ENCODE results near the gene ISG20L2. TPM values are rescaled to one million over a fixed set of nuclear protein-coding genes. Genes with fewer than 3 reads are reported as not detected.

Gene ISG20L2
- total and polyA plus RNA-seq, 2 donors (not counting 1 experiment from before 2014, with no cell fraction given) = 5.8 to 23.6 TPM

DNA sequence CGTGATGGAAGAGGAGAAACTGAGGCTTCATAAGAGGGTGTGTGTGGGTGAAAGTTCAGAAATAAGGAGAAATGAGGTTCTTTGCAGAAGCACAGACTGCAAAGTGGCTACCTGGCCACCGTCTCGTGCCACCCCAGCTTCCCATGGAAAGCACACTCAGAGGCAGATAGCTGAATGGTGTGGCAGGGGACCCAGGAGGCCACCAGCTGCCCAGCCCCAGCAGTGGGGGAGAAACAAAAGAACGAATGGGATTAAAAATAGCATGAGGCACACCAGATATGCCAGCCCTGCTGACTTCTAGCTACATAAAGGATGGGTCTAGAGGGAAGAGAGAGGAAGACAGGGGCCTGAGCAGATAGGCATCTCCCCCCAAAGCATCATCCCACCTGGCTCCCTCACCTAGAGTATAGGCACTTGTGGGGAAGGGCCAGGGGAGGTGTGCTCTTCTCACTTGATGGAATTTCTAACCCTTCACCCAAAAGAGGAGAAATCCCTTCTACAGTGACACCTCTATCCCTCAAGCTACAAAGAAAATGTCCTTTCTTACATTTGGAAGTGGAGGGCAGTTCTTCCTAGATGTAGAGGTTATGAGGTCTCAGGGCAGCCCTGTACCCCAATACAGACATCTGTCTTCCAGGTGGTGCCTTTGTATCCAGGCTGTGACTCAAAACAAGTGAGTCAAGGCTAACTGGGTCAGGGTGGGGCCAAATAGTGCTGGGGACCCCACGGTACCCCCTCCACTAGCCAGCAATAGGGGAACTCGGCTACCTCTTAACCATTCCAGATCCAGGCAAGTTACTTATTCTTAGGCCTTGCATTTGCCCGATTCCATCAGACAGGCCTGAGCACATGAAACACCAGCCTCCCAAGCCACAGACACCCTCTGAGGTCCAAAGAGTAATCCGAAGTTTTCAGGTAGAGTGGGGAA lies 19.4 kb upstream of the ISG20L2 start:
- Histone ChIP-seq H3K9ac (ENCODE audit: insufficient read depth, low read length) (peak overlapping the region; percentile 89), H3K9me3 (ENCODE audit: control insufficient read depth, insufficient read depth, low read depth, low read length) (no peaks in the 10 kb centered on the region), H3K27ac (ENCODE audit: insufficient read depth, low read length) (peak overlapping the region; percentile 100), H3K4me1 (ENCODE audit: control insufficient read depth, extremely low read depth, insufficient read depth, low read length) (peaks cover 38% of the 10 kb centered on the region), H4K20me1 (ENCODE audit: control insufficient read depth, extremely low read depth, insufficient read depth, low read length) (no peaks in the 10 kb centered on the region), H3K27me3 (ENCODE audit: control insufficient read depth, insufficient read depth, low read length) (no peaks in the 10 kb centered on the region), H3K4me3 (replicated peaks in 1 of 4; ENCODE audit: control extremely low read depth in 1 of 4, insufficient read depth in 1 of 4, low read depth in 3 of 4, low read length in 4 of 4) (peak overlapping the region; percentile 83 to 95 (median 90)), H2AFZ (ENCODE audit: low read length) (no peak overlapping the region), H3K4me2 (ENCODE audit: extremely low read depth, insufficient read depth, low read length) (peak overlapping the region; percentile 84), H3K36me3 (ENCODE audit: control insufficient read depth, insufficient read depth, low read length) (peaks cover 15% of the 10 kb centered on the region), H3K79me2 (ENCODE audit: control insufficient read depth, insufficient read depth, low read length) (peaks cover 80% of the 10 kb centered on the region)
- peak in 1 of 2 donors; percentile 27 for DNase-seq (ENCODE audit: low read depth in 2 of 2)
- TF ChIP-seq, protein P1, sequence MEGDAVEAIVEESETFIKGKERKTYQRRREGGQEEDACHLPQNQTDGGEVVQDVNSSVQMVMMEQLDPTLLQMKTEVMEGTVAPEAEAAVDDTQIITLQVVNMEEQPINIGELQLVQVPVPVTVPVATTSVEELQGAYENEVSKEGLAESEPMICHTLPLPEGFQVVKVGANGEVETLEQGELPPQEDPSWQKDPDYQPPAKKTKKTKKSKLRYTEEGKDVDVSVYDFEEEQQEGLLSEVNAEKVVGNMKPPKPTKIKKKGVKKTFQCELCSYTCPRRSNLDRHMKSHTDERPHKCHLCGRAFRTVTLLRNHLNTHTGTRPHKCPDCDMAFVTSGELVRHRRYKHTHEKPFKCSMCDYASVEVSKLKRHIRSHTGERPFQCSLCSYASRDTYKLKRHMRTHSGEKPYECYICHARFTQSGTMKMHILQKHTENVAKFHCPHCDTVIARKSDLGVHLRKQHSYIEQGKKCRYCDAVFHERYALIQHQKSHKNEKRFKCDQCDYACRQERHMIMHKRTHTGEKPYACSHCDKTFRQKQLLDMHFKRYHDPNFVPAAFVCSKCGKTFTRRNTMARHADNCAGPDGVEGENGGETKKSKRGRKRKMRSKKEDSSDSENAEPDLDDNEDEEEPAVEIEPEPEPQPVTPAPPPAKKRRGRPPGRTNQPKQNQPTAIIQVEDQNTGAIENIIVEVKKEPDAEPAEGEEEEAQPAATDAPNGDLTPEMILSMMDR (conservative IDR thresholded peaks at IDR 0.05 in 1 of 2, IDR thresholded peaks at IDR 0.05 in 1 of 2; ENCODE audit: low read depth in 1 of 2, low read length in 2 of 2) = no peak
- no peak for TF ChIP-seq EZH2 (IDR thresholded peaks at IDR 0.05; ENCODE audit: low read length, missing control alignments)

DNA sequence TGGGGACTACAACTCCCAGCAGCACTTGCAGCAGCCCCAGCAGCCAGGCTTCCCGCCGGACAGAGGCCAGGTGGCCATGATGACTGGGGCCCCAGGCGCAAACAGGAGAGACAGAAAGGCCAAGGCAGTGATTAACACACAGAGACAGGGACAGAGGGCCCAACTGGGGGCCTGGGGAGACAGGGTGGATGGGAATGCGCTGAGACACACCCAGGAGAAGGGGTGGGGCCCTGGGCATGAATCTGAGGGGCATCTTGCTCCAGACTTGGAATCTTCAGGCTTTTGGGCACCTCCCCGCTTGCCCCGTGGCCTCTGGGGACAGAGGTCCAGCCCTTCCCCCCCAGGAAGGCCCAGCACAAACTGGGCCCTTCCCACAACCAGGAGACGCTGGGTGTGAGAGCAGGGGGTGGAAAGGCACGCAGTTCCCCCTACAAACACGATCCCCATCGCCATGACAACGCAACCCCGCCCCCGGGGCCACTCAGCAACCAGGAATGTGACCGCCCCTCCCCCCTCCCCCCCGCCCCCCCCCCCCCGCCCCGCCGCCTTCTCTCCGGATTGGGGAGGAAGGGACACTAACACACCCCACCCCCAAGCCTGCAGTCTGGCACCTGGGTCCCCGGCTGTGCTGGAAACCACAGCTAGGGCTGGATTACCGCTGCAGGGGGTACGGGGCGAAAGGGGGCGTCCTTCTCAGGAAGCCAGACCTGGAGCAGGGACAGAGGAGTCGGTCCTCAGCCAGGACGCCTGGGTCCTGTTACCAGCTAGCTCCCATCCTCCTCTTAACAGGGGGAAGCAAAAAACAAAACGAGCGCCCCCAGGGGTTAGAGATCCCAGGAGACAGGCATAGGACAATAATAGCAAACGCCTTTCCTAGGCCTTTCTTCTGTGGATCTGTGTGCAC lies 18.4 kb upstream of the ISG20L2 start:
- DNase-seq (ENCODE audit: low read depth in 2 of 2) = peak; percentile 89 to 95
- H3K9me3 ChIP-seq (ENCODE audit: control insufficient read depth, insufficient read depth, low read depth, low read length) = no peaks in the 10 kb centered on the region
- no peak overlapping the region for H2AFZ ChIP-seq (ENCODE audit: low read length)
- H4K20me1 ChIP-seq (ENCODE audit: control insufficient read depth, extremely low read depth, insufficient read depth, low read length) = no peaks in the 10 kb centered on the region
- no peak for TF ChIP-seq EZH2 (IDR thresholded peaks at IDR 0.05; ENCODE audit: low read length, missing control alignments)
- TF ChIP-seq, protein P1 (conservative IDR thresholded peaks at IDR 0.05 in 1 of 2, IDR thresholded peaks at IDR 0.05 in 1 of 2; ENCODE audit: low read depth in 1 of 2, low read length in 2 of 2) = no peak
- H3K27me3 ChIP-seq (ENCODE audit: control insufficient read depth, insufficient read depth, low read length) = no peaks in the 10 kb centered on the region
- peak overlapping the region; percentile 100 for H3K27ac ChIP-seq (ENCODE audit: insufficient read depth, low read length)
- peak overlapping the region; percentile 51 to 95 (median 84) for H3K4me3 ChIP-seq (replicated peaks in 1 of 4; ENCODE audit: control extremely low read depth in 1 of 4, insufficient read depth in 1 of 4, low read depth in 3 of 4, low read length in 4 of 4)
- H3K79me2 ChIP-seq (ENCODE audit: control insufficient read depth, insufficient read depth, low read length) = peaks cover 75% of the 10 kb centered on the region
- peaks cover 17% of the 10 kb centered on the region for H3K36me3 ChIP-seq (ENCODE audit: control insufficient read depth, insufficient read depth, low read length)
- H3K4me2 ChIP-seq (ENCODE audit: extremely low read depth, insufficient read depth, low read length) = peak overlapping the region; percentile 98
- peak overlapping the region; percentile 96 for H3K9ac ChIP-seq (ENCODE audit: insufficient read depth, low read length)
- H3K4me1 ChIP-seq (ENCODE audit: control insufficient read depth, extremely low read depth, insufficient read depth, low read length) = peaks cover 34% of the 10 kb centered on the region

DNA sequence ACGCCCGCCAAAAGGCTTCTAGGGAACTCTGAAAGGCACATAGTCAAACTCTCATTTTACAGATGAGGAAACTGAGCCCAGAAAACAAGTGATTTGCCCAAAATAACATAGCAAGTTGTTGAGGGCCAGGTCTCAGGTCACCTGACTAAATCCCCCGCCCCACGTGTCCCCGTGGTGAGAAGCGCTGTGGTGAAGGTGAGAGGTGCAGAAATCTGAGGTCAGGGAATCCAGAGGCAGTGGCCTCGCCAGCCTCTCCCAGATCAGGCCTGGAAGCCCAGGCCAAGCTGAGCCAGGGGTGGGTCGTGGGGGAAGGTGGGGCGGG lies 17.8 kb upstream of the ISG20L2 start:
- Histone ChIP-seq H3K4me2 (ENCODE audit: extremely low read depth, insufficient read depth, low read length) (peak overlapping the region; percentile 98), H3K9ac (ENCODE audit: insufficient read depth, low read length) (peak overlapping the region; percentile 96), H3K9me3 (ENCODE audit: control insufficient read depth, insufficient read depth, low read depth, low read length) (no peaks in the 10 kb centered on the region), H3K36me3 (ENCODE audit: control insufficient read depth, insufficient read depth, low read length) (peaks cover 17% of the 10 kb centered on the region), H3K27ac (ENCODE audit: insufficient read depth, low read length) (peak overlapping the region; percentile 100), H3K4me1 (ENCODE audit: control insufficient read depth, extremely low read depth, insufficient read depth, low read length) (peaks cover 37% of the 10 kb centered on the region), H4K20me1 (ENCODE audit: control insufficient read depth, extremely low read depth, insufficient read depth, low read length) (no peaks in the 10 kb centered on the region), H3K27me3 (ENCODE audit: control insufficient read depth, insufficient read depth, low read length) (no peaks in the 10 kb centered on the region), H2AFZ (ENCODE audit: low read length) (no peak overlapping the region), H3K4me3 (replicated peaks in 1 of 4; ENCODE audit: control extremely low read depth in 1 of 4, insufficient read depth in 1 of 4, low read depth in 3 of 4, low read length in 4 of 4) (peak overlapping the region; percentile 36 to 85 (median 50)), H3K79me2 (ENCODE audit: control insufficient read depth, insufficient read depth, low read length) (peaks cover 72% of the 10 kb centered on the region)
- no peak for DNase-seq (ENCODE audit: low read depth in 2 of 2)
- TF ChIP-seq EZH2 (IDR thresholded peaks at IDR 0.05; ENCODE audit: low read length, missing control alignments) = no peak
- TF ChIP-seq, protein P1 (conservative IDR thresholded peaks at IDR 0.05 in 1 of 2, IDR thresholded peaks at IDR 0.05 in 1 of 2; ENCODE audit: low read depth in 1 of 2, low read length in 2 of 2) = no peak

Measured in fibroblast of lung (primary cell).